ENCODE results near the gene PRELID3B.
A peak's percentile ranks its signal among the peaks of the same experiment; 100 is the strongest.

The PRELID3B gene

DNA sequence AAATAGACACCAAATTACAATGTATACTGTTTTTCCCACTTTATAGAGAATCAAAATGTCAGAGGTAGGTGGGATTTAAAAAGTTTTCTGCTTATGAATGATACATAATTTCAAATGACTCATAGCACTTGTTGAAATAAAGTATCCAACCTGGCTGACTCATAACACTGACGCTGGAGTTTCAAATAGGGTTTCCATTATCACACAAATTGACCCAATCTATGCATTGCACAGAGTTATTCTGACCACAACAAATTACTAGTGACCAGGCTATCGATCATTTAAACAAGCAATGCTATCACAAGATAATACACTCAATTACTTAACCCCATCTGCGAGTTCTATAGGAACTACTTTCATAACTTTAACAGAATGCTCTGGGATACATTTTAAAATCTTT, 31.9 kb upstream of the PRELID3B start:
- Histone ChIP-seq H3K4me1 (ENCODE audit: control insufficient read depth, insufficient read depth, low read length, poor library complexity, severe bottlenecking) (no peaks in the 10 kb centered on the region), H3K9me3 (ENCODE audit: control insufficient read depth, low read length) (no peaks in the 10 kb centered on the region), H3K36me3 (ENCODE audit: control insufficient read depth, insufficient read depth, low read length) (no peaks in the 10 kb centered on the region), H3K4me3 (ENCODE audit: extremely low read depth, insufficient read depth, low read length, poor library complexity, severe bottlenecking) (no peak overlapping the region), H3K27ac (ENCODE audit: low read depth, low read length, severe bottlenecking) (no peak overlapping the region)
- WGBS, 2 experiments (ENCODE audit: insufficient coverage in 2 of 2): 70 to 82% methylated on average over 2 to 3 of the region's 3 CpGs

DNA sequence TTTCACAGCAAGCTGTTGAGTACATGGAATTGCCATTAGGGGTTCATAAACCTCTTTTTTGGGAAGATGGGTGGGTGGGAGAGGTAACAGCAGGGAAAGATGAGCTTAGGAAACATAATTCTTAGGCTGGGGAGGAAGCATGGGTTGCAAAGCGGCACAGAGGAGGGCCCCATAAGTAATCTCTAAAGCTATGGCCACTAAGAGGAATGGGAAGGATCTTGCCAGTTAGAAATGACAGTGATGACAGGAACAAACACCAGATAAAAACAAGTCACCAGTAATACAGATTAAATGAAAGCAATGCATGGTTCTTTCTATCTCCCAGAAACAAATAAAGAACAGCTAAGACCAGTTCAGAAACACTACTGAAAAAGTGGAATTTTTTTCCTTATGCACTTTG, 31.0 kb upstream of the PRELID3B start:
- Histone ChIP-seq H3K27ac (ENCODE audit: low read depth, low read length, severe bottlenecking) (no peak overlapping the region), H3K9me3 (ENCODE audit: control insufficient read depth, low read length) (no peaks in the 10 kb centered on the region)
- 67 to 83% methylated on average over 1 of the region's 1 CpG for WGBS, 2 experiments (ENCODE audit: insufficient coverage in 2 of 2)

DNA sequence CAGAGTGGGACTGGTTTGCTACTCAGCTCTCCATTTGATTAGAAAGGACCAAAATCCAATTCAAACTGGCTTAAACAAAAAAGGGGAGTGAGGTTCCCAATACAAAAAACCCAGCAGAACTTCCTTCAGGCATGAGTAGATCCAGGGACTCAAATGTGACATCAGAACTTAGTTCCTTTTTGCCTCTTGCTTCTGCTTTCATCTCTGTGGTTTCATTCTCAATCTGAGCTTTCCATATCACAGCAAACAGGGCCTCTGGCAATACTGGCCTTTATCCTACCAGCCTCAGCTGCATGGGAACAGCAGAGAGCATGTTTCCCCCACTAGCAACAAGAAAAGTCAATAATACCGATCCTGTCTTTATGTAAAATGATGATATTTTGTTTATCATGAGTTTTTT, 28.6 kb upstream of the PRELID3B start:
- no peaks in the 10 kb centered on the region for H3K9me3 ChIP-seq (ENCODE audit: control insufficient read depth, low read length)
- no peak overlapping the region for H3K27ac ChIP-seq (ENCODE audit: low read depth, low read length, severe bottlenecking)
- no peak overlapping the region for H3K4me3 ChIP-seq (ENCODE audit: extremely low read depth, insufficient read depth, low read length, poor library complexity, severe bottlenecking)
- H3K4me1 ChIP-seq (ENCODE audit: control insufficient read depth, insufficient read depth, low read length, poor library complexity, severe bottlenecking): no peaks in the 10 kb centered on the region
- no peaks in the 10 kb centered on the region for H3K36me3 ChIP-seq (ENCODE audit: control insufficient read depth, insufficient read depth, low read length)
- WGBS, 2 experiments (ENCODE audit: insufficient coverage in 2 of 2): no CpG with 5 or more reads among the region's 1 CpG

More for the DNA sequence above, 31.0 kb upstream of the PRELID3B start:
- Histone ChIP-seq H3K4me3 (ENCODE audit: extremely low read depth, insufficient read depth, low read length, poor library complexity, severe bottlenecking) (no peak overlapping the region), H3K4me1 (ENCODE audit: control insufficient read depth, insufficient read depth, low read length, poor library complexity, severe bottlenecking) (no peaks in the 10 kb centered on the region), H3K36me3 (ENCODE audit: control insufficient read depth, insufficient read depth, low read length) (no peaks in the 10 kb centered on the region)

DNA sequence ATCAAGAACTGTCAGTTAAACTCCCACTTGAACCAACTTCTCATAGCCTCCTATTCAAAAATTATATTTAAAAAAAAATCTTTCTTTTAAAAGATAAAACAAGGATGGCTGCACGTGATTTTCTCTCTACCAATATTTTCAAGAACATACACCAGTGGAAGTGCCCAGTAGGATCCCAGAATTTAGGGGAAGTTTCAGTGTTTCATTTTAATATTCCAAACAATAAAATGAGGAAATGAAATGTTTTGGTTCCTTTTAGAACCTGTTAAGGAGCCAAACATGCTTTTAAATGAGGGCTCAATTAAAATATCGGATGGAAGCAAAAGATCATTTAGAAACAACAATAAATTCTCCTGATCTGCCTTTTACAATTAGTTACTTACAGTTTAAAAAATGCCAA, 26.4 kb upstream of the PRELID3B start:
- Histone ChIP-seq H3K4me3 (ENCODE audit: extremely low read depth, insufficient read depth, low read length, poor library complexity, severe bottlenecking) (no peak overlapping the region), H3K4me1 (ENCODE audit: control insufficient read depth, insufficient read depth, low read length, poor library complexity, severe bottlenecking) (peaks cover 2% of the 10 kb centered on the region), H3K36me3 (ENCODE audit: control insufficient read depth, insufficient read depth, low read length) (no peaks in the 10 kb centered on the region), H3K9me3 (ENCODE audit: control insufficient read depth, low read length) (no peaks in the 10 kb centered on the region), H3K27ac (ENCODE audit: low read depth, low read length, severe bottlenecking) (no peak overlapping the region)
- no CpG with 5 or more reads among the region's 2 CpGs for WGBS, 2 experiments (ENCODE audit: insufficient coverage in 2 of 2)

DNA sequence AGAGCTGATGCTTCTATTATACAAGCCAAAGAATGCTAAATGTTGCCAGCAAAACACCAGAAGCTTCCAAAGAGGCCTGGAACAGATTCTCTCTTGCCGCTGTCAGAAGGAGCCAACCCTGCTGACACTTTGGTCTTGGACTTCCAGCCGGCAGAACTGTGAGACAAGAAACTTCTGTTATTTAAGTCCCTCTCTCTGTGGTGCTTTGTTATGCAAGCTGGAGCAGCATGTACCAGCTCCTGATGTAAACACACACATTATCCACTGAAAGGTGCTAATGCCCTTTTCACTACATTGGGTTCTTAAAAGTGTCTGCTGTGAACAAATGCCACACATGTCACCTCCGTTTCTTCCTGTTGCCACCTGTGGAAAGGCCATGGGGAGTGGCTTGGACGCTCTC, 25.9 kb upstream of the PRELID3B start:
- Histone ChIP-seq H3K36me3 (ENCODE audit: control insufficient read depth, insufficient read depth, low read length) (no peaks in the 10 kb centered on the region), H3K9me3 (ENCODE audit: control insufficient read depth, low read length) (no peaks in the 10 kb centered on the region), H3K27ac (ENCODE audit: low read depth, low read length, severe bottlenecking) (no peak overlapping the region), H3K4me1 (ENCODE audit: control insufficient read depth, insufficient read depth, low read length, poor library complexity, severe bottlenecking) (peaks cover 7% of the 10 kb centered on the region), H3K4me3 (ENCODE audit: extremely low read depth, insufficient read depth, low read length, poor library complexity, severe bottlenecking) (no peak overlapping the region)
- WGBS, 2 experiments (ENCODE audit: insufficient coverage in 2 of 2): 66 to 92% methylated on average over 1 to 4 of the region's 4 CpGs

DNA sequence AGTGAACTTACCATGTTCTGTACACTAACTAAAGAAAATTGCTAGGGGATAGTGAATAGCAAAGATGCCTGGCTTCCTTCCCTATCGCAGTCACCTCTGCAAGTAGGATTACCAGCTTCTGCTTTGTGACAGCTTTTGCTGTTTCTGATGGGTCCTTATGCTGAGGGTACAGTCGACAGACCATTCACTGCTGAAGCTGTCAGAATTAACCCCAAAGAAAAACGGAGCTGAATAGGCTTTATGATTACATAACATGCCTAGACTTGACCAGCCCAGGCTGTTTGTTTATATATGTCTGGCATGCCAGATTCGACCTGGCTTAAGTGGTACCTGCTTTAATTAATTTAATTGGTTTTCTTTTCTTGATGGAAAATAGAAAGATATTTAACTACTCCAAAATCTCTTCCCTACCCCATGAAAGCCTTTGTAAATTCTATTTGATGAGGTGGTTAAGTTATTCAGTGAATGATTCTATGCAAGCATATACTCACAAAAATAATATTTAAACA, 21.7 kb upstream of the PRELID3B start:
- H3K36me3 ChIP-seq (ENCODE audit: control insufficient read depth, insufficient read depth, low read length): no peaks in the 10 kb centered on the region
- H3K9me3 ChIP-seq (ENCODE audit: control insufficient read depth, low read length): no peaks in the 10 kb centered on the region
- peak overlapping the region; percentile 72 for H3K27ac ChIP-seq (ENCODE audit: low read depth, low read length, severe bottlenecking)
- no peak overlapping the region for H3K4me3 ChIP-seq (ENCODE audit: extremely low read depth, insufficient read depth, low read length, poor library complexity, severe bottlenecking)
- 69 to 71% methylated on average over 2 of the region's 4 CpGs for WGBS, 2 experiments (ENCODE audit: insufficient coverage in 2 of 2)
- peaks cover 14% of the 10 kb centered on the region for H3K4me1 ChIP-seq (ENCODE audit: control insufficient read depth, insufficient read depth, low read length, poor library complexity, severe bottlenecking)

DNA sequence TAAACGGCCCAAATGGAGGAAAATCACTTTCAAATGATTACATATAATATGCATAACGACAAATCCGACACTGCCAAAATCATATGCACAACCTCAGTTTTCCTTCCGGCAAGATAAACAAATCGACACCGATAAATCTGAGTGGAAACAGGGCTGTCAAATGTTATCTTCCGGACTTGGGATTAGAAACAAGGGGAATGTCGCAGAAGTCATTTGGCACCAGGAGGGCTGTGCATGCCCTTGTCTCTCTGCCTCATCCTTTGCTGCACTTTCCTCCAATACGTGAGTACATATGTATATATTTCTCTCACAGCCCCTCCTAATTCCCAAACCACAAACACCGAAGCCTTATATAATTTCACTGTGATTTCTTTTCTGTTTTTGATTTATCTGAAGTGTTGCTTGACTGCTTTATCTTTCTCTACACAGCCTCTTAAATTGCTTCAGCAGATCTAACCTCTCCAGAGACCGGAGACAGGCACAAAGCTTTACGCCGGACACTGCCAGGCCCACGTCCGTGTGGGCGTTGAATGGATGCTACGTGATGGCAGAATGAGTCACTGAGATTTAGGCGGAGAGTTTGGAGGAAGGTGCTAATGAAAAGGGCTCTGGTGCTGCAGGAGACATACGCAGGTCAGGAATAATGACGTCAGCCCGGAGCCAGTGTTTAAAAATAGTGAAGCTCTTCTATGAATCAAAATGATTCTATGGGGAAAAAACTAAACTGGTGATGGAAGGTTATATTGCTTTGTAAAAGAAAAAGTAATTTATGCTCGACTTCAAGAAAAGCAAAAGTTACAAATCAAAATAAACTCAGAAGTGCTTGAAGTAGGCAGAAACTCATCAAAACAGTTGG, 21.0 kb upstream of the PRELID3B start:
- H3K4me1 ChIP-seq (ENCODE audit: control insufficient read depth, insufficient read depth, low read length, poor library complexity, severe bottlenecking): peaks cover 14% of the 10 kb centered on the region
- no peak overlapping the region for H3K4me3 ChIP-seq (ENCODE audit: extremely low read depth, insufficient read depth, low read length, poor library complexity, severe bottlenecking)
- WGBS, 2 experiments (ENCODE audit: insufficient coverage in 2 of 2): 60 to 72% methylated on average over 13 to 16 of the region's 22 CpGs
- H3K36me3 ChIP-seq (ENCODE audit: control insufficient read depth, insufficient read depth, low read length): no peaks in the 10 kb centered on the region
- peak overlapping the region; percentile 72 for H3K27ac ChIP-seq (ENCODE audit: low read depth, low read length, severe bottlenecking)
- H3K9me3 ChIP-seq (ENCODE audit: control insufficient read depth, low read length): no peaks in the 10 kb centered on the region

DNA sequence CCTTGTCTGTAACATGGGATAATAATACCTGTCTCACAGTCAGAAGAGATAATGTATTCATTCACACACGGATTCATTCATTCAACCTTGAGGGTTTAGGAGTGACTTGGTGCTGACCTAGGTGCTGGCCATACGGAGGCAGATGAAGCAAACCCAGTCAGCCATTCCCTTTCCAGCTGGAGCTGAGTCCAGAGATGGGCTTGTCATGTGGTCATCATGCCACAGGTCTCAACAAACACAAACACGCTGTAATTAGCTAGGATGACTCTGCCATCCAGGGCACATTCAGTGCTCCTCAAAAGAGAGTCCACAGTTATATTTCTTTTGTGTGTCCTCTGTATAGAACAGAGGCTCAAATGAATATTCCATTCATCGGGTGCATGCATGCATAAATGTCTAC, 19.5 kb upstream of the PRELID3B start:
- H3K27ac ChIP-seq (ENCODE audit: low read depth, low read length, severe bottlenecking): no peak overlapping the region
- H3K4me1 ChIP-seq (ENCODE audit: control insufficient read depth, insufficient read depth, low read length, poor library complexity, severe bottlenecking): peaks cover 14% of the 10 kb centered on the region
- H3K9me3 ChIP-seq (ENCODE audit: control insufficient read depth, low read length): no peaks in the 10 kb centered on the region
- H3K36me3 ChIP-seq (ENCODE audit: control insufficient read depth, insufficient read depth, low read length): no peaks in the 10 kb centered on the region
- H3K4me3 ChIP-seq (ENCODE audit: extremely low read depth, insufficient read depth, low read length, poor library complexity, severe bottlenecking): no peak overlapping the region
- 64 to 92% methylated on average over 2 of the region's 4 CpGs for WGBS, 2 experiments (ENCODE audit: insufficient coverage in 2 of 2)

DNA sequence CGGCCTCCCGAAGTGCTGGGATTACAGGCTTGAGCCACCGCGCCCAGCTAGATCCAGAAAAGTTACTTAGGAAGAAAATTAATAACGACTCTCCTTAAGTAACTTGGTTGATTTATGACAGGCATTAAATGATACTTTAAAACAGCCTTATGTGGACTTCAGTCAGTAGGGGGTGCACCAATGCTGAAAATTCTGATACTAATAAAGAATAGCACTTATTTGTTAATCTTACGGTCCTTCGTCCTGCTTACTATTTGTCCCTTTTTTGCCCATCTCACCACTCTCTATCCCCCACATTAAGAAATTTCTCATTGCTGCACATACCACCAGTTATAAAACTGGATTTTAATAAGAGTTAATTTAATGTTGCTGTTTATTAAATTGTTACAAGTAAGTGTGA, 12.7 kb upstream of the PRELID3B start:
- H3K4me3 ChIP-seq (ENCODE audit: extremely low read depth, insufficient read depth, low read length, poor library complexity, severe bottlenecking): no peak overlapping the region
- no peaks in the 10 kb centered on the region for H3K9me3 ChIP-seq (ENCODE audit: control insufficient read depth, low read length)
- H3K27ac ChIP-seq (ENCODE audit: low read depth, low read length, severe bottlenecking): no peak overlapping the region
- no peaks in the 10 kb centered on the region for H3K4me1 ChIP-seq (ENCODE audit: control insufficient read depth, insufficient read depth, low read length, poor library complexity, severe bottlenecking)
- WGBS, 2 experiments (ENCODE audit: insufficient coverage in 2 of 2): 98 to 100% methylated on average over 4 to 5 of the region's 7 CpGs
- H3K36me3 ChIP-seq (ENCODE audit: control insufficient read depth, insufficient read depth, low read length): no peaks in the 10 kb centered on the region

DNA sequence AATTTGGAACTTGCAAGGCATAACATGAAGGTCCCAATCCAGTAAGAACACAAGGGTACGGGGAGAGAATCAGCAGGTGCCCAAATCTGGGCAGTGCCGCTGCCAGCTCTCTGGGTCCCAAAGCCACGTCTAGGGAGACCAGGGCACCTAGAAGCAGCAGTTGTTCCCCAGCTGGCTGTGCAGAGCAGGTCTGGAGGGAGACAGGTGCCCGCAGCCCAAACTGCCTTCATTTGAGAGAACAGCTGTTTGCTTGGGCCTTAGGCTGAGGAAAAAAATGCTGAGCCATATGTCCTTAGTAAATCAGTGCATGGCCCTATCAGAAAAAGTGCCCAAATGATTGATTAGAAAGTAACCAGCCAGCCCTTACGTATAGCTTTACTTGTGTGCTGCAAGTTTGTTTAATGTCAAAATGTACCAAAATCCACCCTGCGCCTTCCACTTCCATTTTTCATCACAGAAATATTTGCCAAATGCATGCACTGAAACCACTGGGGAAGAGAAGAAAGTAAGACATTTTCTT, 9.1 kb upstream of the PRELID3B start:
- no peaks in the 10 kb centered on the region for H3K36me3 ChIP-seq (ENCODE audit: control insufficient read depth, insufficient read depth, low read length)
- H3K4me3 ChIP-seq (ENCODE audit: extremely low read depth, insufficient read depth, low read length, poor library complexity, severe bottlenecking): no peak overlapping the region
- H3K27ac ChIP-seq (ENCODE audit: low read depth, low read length, severe bottlenecking): no peak overlapping the region
- H3K4me1 ChIP-seq (ENCODE audit: control insufficient read depth, insufficient read depth, low read length, poor library complexity, severe bottlenecking): peaks cover 7% of the 10 kb centered on the region
- WGBS, 2 experiments (ENCODE audit: insufficient coverage in 2 of 2): 82 to 90% methylated on average over 5 of the region's 6 CpGs
- no peaks in the 10 kb centered on the region for H3K9me3 ChIP-seq (ENCODE audit: control insufficient read depth, low read length)

DNA sequence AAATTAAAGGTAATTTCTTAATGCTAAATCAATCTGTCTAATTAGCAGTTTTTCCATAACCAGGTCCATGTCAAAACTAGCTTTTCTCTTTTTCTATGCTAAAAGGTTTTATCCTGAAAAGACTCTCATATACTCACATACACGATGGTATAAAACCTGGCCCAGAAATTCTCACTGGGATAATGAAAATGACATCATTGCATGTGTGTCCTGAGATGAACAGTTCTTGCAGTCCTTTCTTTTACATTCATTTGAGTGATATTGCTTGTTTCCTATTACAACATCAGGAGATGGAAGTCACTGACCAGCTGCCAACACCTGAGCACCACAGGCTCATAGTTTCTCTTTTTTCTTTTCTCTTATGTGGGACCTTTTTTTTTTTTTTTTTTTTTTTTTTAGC, 7.9 kb upstream of the PRELID3B start:
- H3K27ac ChIP-seq (ENCODE audit: low read depth, low read length, severe bottlenecking): no peak overlapping the region
- no peaks in the 10 kb centered on the region for H3K36me3 ChIP-seq (ENCODE audit: control insufficient read depth, insufficient read depth, low read length)
- H3K4me3 ChIP-seq (ENCODE audit: extremely low read depth, insufficient read depth, low read length, poor library complexity, severe bottlenecking): no peak overlapping the region
- WGBS, 2 experiments (ENCODE audit: insufficient coverage in 2 of 2): no CpG with 5 or more reads among the region's 1 CpG
- peaks cover 17% of the 10 kb centered on the region for H3K4me1 ChIP-seq (ENCODE audit: control insufficient read depth, insufficient read depth, low read length, poor library complexity, severe bottlenecking)
- no peaks in the 10 kb centered on the region for H3K9me3 ChIP-seq (ENCODE audit: control insufficient read depth, low read length)
